K562 (cell line): Measurements from ENCODE around the gene SAFB. TPM values are rescaled to one million over a fixed set of nuclear protein-coding genes. Genes with fewer than 3 reads are reported as not detected.
A peak's percentile ranks its signal among the peaks of the same experiment; 100 is the strongest.

Experiments used
- ATAC-seq: fragments of 200-7000 bp; cut with Tn5 transposase; 3 replicates; pipeline ENCODE4 v1.9.1; 2020; ENCODE audit warnings: moderate library complexity
- BruUV-seq: library from RNA; stranded (reverse); fragments of 400-500 nt; replicated peaks from 2 replicates; lab custom pipeline; 2021; lab: Mats Ljungman, UMichigan
- CTCF ChIA-PET: fragments of 300-600 bp; formaldehyde crosslinking; extraction: SDS; loops from one replicate; lab custom pipeline; 2021; ENCODE audit warnings: low intra/inter-chr PET ratio; lab: Yijun Ruan, JAX
- POLR2A ChIA-PET: fragments of 300-600, 350-650 bp; sonication (Branson Sonifier 250); formaldehyde crosslinking; extraction: SDS; loops from one replicate; lab custom pipeline; 2021; ENCODE audit warnings: antibody characterized with exemption, inconsistent platforms; lab: Yijun Ruan, JAX
- DNase-seq, 4 experiments: peaks; one replicate each; pipeline versions ENCODE4 v3.0.0 to v3.0.0-alpha.2; 2011 to 2018; ENCODE audit warnings: low spot score in 3 of 4, mixed read lengths in 3 of 4; ENCODE audit errors: extremely low read depth in 1 of 4
- FAIRE-seq: peaks from 2 replicates; lab custom pipeline; 2011; peaks lifted over from hg19 to GRCh38; lab: Jason Lieb, UNC
- H2AFZ ChIP-seq: 2 replicates; pipeline ENCODE4 v1.6.0; 2011; ENCODE audit warnings: low read depth, low read length, control low read depth, inconsistent platforms
- H3K27ac ChIP-seq: fragments of 200-600 bp; 3 replicates; pipeline ENCODE4 v1.8.0; 2011; ENCODE audit warnings: low read depth, mild to moderate bottlenecking, control low read depth, inconsistent platforms, low read length, moderate library complexity, mixed read lengths; ENCODE audit errors: extremely low read depth
- H3K27me3 ChIP-seq, 2 experiments: fragments of 300-600 bp in 1 of 2; 2 replicates in 1 of 2; 3 replicates in 1 of 2; pipeline versions ENCODE4 v1.6.0 to v1.8.0; 2011; ENCODE audit warnings: inconsistent platforms in 2 of 2, low read length in 2 of 2, mild to moderate bottlenecking in 1 of 2, mixed read lengths in 1 of 2, moderate library complexity in 1 of 2; ENCODE audit not compliant: control insufficient read depth in 2 of 2, insufficient read depth in 2 of 2
- H3K36me3 ChIP-seq: fragments of 300-600 bp; 3 replicates; pipeline ENCODE4 v1.8.0; 2011; ENCODE audit warnings: mild to moderate bottlenecking, low read length, inconsistent platforms; ENCODE audit not compliant: control insufficient read depth, insufficient read depth
- H3K4me1 ChIP-seq, 2 experiments: fragments of 200-600 bp in 1 of 2; replicated peaks in 1 of 2; 2 replicates in 1 of 2; 3 replicates in 1 of 2; pipeline versions ENCODE4 v1.5.1 to v1.8.0; 2011; ENCODE audit warnings: inconsistent platforms in 2 of 2, low read length in 2 of 2, mild to moderate bottlenecking in 1 of 2, mixed read lengths in 1 of 2, moderate library complexity in 1 of 2; ENCODE audit not compliant: control insufficient read depth in 2 of 2, insufficient read depth in 2 of 2
- H3K4me2 ChIP-seq: 2 replicates; pipeline ENCODE4 v1.6.1; 2011; ENCODE audit warnings: low read length, control low read depth, inconsistent platforms, mixed read lengths; ENCODE audit not compliant: insufficient read depth
- H3K4me3 ChIP-seq: fragments of 200-600 bp; sonication (generic), shearing (Covaris generic); 2 replicates; pipeline ENCODE4 v1.5.1; 2016; ENCODE audit warnings: control low read depth, inconsistent platforms
- H3K79me2 ChIP-seq: fragments of 200-600 bp; 3 replicates; pipeline ENCODE4 v1.8.0; 2011; ENCODE audit warnings: low read length, inconsistent platforms; ENCODE audit not compliant: control insufficient read depth, insufficient read depth
- H3K9ac ChIP-seq, 2 experiments: 2 replicates each; pipeline versions ENCODE4 v1.6.0 to v1.6.1; 2011; ENCODE audit warnings: low read depth in 2 of 2, low read length in 2 of 2, control low read depth in 1 of 2, inconsistent platforms in 1 of 2, mild to moderate bottlenecking in 1 of 2, mixed read lengths in 1 of 2; ENCODE audit not compliant: insufficient read depth in 1 of 2
- H3K9me1 ChIP-seq: one replicate; pipeline ENCODE4 v1.6.0; 2011; ENCODE audit warnings: inconsistent platforms, mild to moderate bottlenecking, low read length, moderate library complexity; ENCODE audit not compliant: control insufficient read depth, insufficient read depth
- H3K9me3 ChIP-seq: replicated peaks from 2 replicates; pipeline ENCODE4 v1.5.1; 2011; ENCODE audit warnings: low read depth, low read length, inconsistent platforms; ENCODE audit not compliant: control insufficient read depth, insufficient read depth
- H4K20me1 ChIP-seq: replicated peaks from 2 replicates; pipeline ENCODE4 v1.6.1; 2011; ENCODE audit warnings: low read length, inconsistent platforms, mixed read lengths; ENCODE audit not compliant: control insufficient read depth, insufficient read depth
- BDP1 ChIP-seq: IDR thresholded peaks from 3 replicates; pipeline ENCODE4 v1.6.1; 2011; ENCODE audit not compliant: insufficient read length, insufficient read depth
- EP300 ChIP-seq: IDR thresholded peaks from 2 replicates; pipeline ENCODE4 v1.6.1; 2012; ENCODE audit warnings: low read length, improper control_type of control experiment
- HNRNPK ChIP-seq: fragments of 200-400 bp; formaldehyde crosslinking; IDR thresholded peaks from one replicate; pipeline ENCODE4 v1.6.1; 2018; ENCODE audit warnings: mild to moderate bottlenecking, low read depth, low read length; ENCODE audit not compliant: poor library complexity, severe bottlenecking
- MLX ChIP-seq, 2 experiments: fragments of 450-650 bp in 1 of 2; sonication (generic) in 1 of 2; formaldehyde crosslinking; conservative IDR thresholded peaks; 2 replicates each; pipeline versions ENCODE4 v1.4.0 to v1.8.1; 2020 to 2022; ENCODE audit warnings: mild to moderate bottlenecking in 1 of 2, missing genetic modification reagents in 1 of 2
- NEUROD1 ChIP-seq: fragments of 150-350 bp; IDR thresholded peaks from 2 replicates; pipeline ENCODE4 v1.6.1; 2014; ENCODE audit warnings: borderline replicate concordance, low read length, low read depth; ENCODE audit not compliant: partially characterized antibody
- ZNF253 ChIP-seq: fragments of 250-450 bp; sonication (Bioruptor Pico); conservative IDR thresholded peaks from 2 replicates; pipeline ENCODE4 v1.6.1; 2021; ENCODE audit warnings: mild to moderate bottlenecking
- ZNF668 ChIP-seq: fragments of 250-450 bp; sonication (Bioruptor Pico); IDR thresholded peaks from 2 replicates; pipeline ENCODE4 v1.8.0; 2022; ENCODE audit warnings: mild to moderate bottlenecking, inconsistent platforms
- WGBS: fragments of 100-300 bp; shearing (Covaris generic); methylation state at CpG from one replicate; pipeline ENCODE4 v1.1.6; 2016; ENCODE audit warnings: low coverage, mixed read lengths; ENCODE audit not compliant: insufficient coverage; ENCODE audit errors: missing lambda C conversion rate; 5-methylcytosine and 5-hydroxymethylcytosine counted together
- in situ Hi-C: fragments of 300-500 bp; cut with MboI; formaldehyde crosslinking; loops from 4 replicates; pipeline ENCODE4 v1.15.0; 2018; ENCODE audit warnings: inconsistent platforms, mixed read lengths
- intact Hi-C: fragments of 100-400 bp; cut with micrococcal nuclease; formaldehyde crosslinking; loops from 2 replicates; pipeline ENCODE4 v1.14.2; 2022
- polyA plus RNA-seq, 8 experiments: library from polyadenylated mRNA; depleted of rRNA in 4 of 8; stranded (reverse) in 5 of 8; unstranded in 3 of 8; fragments of >200 nt; fragmentation: Nextera tagmentation in 2 of 8; fragmentation: Illumina TruSeq in 1 of 8; extraction: Ambion mirVana in 2 of 8; extraction: Trizol in 1 of 8; gene quantifications; 2 replicates each; pipeline versions ENCODE4 v1.2.1 to v1.2.3, GENCODE V29; 2011 to 2014; ENCODE audit warnings: inconsistent platforms in 1 of 8, missing spikeins in 1 of 8
- total RNA-seq, 7 experiments: library from RNA; depleted of rRNA in 6 of 7; stranded (reverse); fragments of >200 nt in 6 of 7; fragmentation: Illumina TruSeq in 2 of 7; extraction: Trizol in 2 of 7; gene quantifications; 2 replicates each; pipeline versions ENCODE4 v1.2.1 to v1.2.3, GENCODE V29; 2011 to 2021; ENCODE audit warnings: low replicate concordance in 1 of 7
- TF ChIP-seq, protein P1 (sequence below): sonication (generic); formaldehyde crosslinking; IDR thresholded peaks from 2 replicates; pipeline ENCODE4 v1.8.1; 2023; ENCODE audit warnings: missing genetic modification reagents, mild to moderate bottlenecking, borderline replicate concordance
- TF ChIP-seq, protein P2 (sequence below), 2 experiments: IDR thresholded peaks; 2 replicates each; pipeline ENCODE4 v1.6.1; 2012; ENCODE audit warnings: improper control_type of control experiment in 2 of 2, low read depth in 2 of 2, low read length in 2 of 2, borderline replicate concordance in 1 of 2

Gene SAFB
- total and polyA plus RNA-seq, 9 of the 15 experiments (the other 6 are each of a cell fraction or from before 2014, with no cell fraction given), result 1.1 to 151 (median 83.1) TPM

- ChIA-PET POLR2A (interaction anchor here (0.6 to 2.8 kb wide), 5 partner anchors 12 to 590 kb away, joined by 3 to 9 read pairs (median 3); partner anchors contain the start of gene RPL36), CTCF (no interaction called here)
- no peaks in the 10 kb centered on the region for H3K9me1 ChIP-seq
- in situ Hi-C loops, result no loop called here
- WGBS, result 48% methylated on average over 5 of the region's 5 CpGs
- peaks cover 7% of the 10 kb centered on the region for H3K79me2 ChIP-seq
- no peaks in the 10 kb centered on the region for H3K27me3 ChIP-seq
- H3K27ac ChIP-seq, result no peak overlapping the region
- peak overlapping the region in 1 of 2 experiments; percentile 10; a peak in 1 of 4 replicates for H3K9ac ChIP-seq
- no peak overlapping the region for H3K4me2 ChIP-seq
- no peaks in the 10 kb centered on the region for H3K9me3 ChIP-seq
- H3K36me3 ChIP-seq, result peaks cover 23% of the 10 kb centered on the region; the same call in 2 of the 3 replicates
- BruUV-seq, result no TSS peak
- no peak overlapping the region for H2AFZ ChIP-seq
- FAIRE-seq, result peak; percentile 11
- no peak for ATAC-seq
- H3K4me1 ChIP-seq, result peaks cover 16 to 41% of the 10 kb centered on the region in 2 experiments
- H4K20me1 ChIP-seq, result no peaks in the 10 kb centered on the region; the same call in 1 of the 2 replicates
- intact Hi-C loops, result no loop called here
- no peak overlapping the region for H3K4me3 ChIP-seq
- no peak for DNase-seq
- TF ChIP-seq HNRNPK, result no peak
- TF ChIP-seq EP300, result no peak
- TF ChIP-seq, protein P1, sequence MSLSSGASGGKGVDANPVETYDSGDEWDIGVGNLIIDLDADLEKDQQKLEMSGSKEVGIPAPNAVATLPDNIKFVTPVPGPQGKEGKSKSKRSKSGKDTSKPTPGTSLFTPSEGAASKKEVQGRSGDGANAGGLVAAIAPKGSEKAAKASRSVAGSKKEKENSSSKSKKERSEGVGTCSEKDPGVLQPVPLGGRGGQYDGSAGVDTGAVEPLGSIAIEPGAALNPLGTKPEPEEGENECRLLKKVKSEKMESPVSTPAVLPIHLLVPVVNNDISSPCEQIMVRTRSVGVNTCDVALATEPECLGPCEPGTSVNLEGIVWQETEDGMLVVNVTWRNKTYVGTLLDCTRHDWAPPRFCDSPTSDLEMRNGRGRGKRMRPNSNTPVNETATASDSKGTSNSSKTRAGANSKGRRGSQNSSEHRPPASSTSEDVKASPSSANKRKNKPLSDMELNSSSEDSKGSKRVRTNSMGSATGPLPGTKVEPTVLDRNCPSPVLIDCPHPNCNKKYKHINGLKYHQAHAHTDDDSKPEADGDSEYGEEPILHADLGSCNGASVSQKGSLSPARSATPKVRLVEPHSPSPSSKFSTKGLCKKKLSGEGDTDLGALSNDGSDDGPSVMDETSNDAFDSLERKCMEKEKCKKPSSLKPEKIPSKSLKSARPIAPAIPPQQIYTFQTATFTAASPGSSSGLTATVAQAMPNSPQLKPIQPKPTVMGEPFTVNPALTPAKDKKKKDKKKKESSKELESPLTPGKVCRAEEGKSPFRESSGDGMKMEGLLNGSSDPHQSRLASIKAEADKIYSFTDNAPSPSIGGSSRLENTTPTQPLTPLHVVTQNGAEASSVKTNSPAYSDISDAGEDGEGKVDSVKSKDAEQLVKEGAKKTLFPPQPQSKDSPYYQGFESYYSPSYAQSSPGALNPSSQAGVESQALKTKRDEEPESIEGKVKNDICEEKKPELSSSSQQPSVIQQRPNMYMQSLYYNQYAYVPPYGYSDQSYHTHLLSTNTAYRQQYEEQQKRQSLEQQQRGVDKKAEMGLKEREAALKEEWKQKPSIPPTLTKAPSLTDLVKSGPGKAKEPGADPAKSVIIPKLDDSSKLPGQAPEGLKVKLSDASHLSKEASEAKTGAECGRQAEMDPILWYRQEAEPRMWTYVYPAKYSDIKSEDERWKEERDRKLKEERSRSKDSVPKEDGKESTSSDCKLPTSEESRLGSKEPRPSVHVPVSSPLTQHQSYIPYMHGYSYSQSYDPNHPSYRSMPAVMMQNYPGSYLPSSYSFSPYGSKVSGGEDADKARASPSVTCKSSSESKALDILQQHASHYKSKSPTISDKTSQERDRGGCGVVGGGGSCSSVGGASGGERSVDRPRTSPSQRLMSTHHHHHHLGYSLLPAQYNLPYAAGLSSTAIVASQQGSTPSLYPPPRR (CRISPR knock-in tag), result no peak
- no peak for TF ChIP-seq BDP1
- TF ChIP-seq, protein P2, sequence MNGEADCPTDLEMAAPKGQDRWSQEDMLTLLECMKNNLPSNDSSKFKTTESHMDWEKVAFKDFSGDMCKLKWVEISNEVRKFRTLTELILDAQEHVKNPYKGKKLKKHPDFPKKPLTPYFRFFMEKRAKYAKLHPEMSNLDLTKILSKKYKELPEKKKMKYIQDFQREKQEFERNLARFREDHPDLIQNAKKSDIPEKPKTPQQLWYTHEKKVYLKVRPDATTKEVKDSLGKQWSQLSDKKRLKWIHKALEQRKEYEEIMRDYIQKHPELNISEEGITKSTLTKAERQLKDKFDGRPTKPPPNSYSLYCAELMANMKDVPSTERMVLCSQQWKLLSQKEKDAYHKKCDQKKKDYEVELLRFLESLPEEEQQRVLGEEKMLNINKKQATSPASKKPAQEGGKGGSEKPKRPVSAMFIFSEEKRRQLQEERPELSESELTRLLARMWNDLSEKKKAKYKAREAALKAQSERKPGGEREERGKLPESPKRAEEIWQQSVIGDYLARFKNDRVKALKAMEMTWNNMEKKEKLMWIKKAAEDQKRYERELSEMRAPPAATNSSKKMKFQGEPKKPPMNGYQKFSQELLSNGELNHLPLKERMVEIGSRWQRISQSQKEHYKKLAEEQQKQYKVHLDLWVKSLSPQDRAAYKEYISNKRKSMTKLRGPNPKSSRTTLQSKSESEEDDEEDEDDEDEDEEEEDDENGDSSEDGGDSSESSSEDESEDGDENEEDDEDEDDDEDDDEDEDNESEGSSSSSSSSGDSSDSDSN (IDR thresholded peaks at IDR 0.05; ENCODE audit: borderline replicate concordance in 1 of 2, low read depth in 2 of 2, low read length in 2 of 2), result no peak
- no peak for TF ChIP-seq ZNF253 (CRISPR knock-in tag)
- no peak for TF ChIP-seq NEUROD1
- TF ChIP-seq MLX (CRISPR knock-in tag; conservative IDR thresholded peaks at IDR 0.05), result no peak
- no peak for TF ChIP-seq ZNF668 (CRISPR knock-in tag)
These were observed 51.8 kb downstream of the SAFB start for GRCh38 chr19:5674714-5675113.
